ELF-1 (cell line): ENCODE results near the gene OIP5.
"Not testable (repeated sequence)": the region's sequence is repeated elsewhere in the genome, so short reads cannot be mapped to it uniquely, and the experiment has no call there.

Experiments
- DNase-seq: peaks from one replicate; pipeline ENCODE4 v3.0.0-alpha.2; 2016; ENCODE audit warnings: low read depth, low spot score

OIP5 gene

DNA sequence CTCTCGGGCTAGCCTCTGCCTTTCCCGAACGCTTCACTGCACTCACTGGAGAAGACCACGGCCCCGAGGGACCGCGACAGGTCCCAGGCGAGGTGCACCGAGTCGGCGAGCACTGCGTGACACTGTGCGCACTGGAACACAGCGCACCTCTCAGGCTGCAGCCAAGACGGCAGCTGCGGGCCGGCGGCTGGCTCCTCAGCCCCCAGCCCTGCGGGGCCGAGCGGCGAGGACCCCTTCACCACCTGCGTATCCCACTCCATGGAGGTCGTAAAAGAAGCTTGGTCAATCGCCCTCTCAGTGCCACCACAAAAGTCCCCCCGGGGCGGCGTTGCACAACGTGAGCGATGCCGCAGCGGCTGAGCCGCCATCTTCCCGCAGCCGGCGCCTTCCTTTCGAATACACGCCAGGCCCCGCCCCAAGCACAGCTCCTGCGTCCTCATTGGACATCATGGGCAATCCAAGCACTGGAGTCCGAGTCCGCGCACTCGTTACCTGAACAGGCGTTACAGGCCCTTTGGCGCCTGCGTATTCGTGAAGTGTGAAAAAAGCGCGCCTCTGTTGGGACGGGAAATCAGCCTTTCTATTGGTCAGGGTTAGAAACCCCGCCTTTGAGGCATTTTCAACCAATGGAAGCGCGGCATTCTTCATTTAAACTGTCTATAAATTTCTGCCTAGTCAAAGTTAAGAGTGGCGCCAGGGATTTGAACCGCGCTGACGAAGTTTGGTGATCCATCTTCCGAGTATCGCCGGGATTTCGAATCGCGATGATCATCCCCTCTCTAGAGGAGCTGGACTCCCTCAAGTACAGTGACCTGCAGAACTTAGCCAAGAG, at the start of gene OIP5, which contains the start of gene NUSAP1:
Gene OIP5 (minus strand): TSS at position 398 of the 832 bp plus-strand sequence. CDS start 30 bp downstream, at position 368.
Gene NUSAP1 (plus strand): TSS at position 688 of the 832 bp plus-strand sequence. CDS start 77 bp downstream, at position 765.
- peak; percentile 100 for DNase-seq

- no peak for DNase-seq
Observed at GRCh38 chr15:41377978-41378377, 45.6 kb upstream of the OIP5 start.

- DNase-seq: no peak
Observed at GRCh38 chr15:41367418-41367817, 35.0 kb upstream of the OIP5 start.

GRCh38 chr15:41354371-41354770, 22.0 kb upstream of the OIP5 start:
- DNase-seq: no peak

DNA sequence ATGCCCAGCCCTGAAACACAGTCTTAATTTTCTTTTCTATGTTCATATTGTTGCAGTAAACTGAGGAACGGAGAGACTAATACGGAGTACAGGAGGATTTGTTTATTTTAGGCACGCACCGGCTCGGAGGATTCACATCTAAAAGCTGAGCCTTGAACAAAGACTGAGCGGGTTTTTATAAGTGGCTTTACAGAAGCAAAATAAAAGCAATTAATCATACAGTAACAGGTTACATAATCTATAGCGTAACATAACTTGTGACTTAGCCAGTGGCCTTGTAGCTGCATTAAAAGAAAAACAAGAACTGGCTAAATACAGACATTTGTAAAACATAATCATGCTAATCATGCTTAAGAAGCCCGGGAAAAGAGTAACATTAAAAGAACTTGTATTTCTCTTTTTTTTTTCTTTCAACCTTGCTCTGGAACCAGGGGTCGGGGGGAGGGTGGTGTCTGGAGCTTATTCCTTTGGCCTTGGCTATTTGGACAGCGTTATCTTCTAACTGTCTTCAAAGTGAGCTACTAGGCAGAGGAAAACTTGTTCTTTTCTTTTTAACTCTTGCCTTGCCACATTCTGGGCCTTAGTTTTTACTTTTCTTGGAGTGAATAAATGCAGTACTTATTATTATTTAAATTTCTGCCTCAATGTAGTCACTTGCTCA, 17.8 kb upstream of the OIP5 start:
- no peak for DNase-seq

DNA sequence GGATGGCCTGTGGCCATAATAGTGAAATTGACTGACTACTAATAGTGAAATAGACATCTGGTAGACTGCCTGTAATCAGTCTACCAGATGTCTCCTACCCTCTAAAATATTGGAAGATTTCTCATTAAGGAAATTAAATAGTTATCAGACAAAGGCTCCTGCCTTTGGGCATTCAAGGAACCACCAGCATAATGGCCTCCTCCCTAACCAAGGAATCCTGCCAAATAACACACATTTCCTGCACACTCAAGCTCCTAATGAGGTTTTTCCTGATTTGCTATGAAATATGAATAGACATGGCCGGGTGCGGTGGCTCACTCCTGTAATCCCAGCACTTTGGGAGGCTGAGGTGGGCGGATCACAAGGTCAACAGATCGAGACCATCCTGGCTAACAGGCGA, 14.8 kb upstream of the OIP5 start:
- DNase-seq: no peak

DNA sequence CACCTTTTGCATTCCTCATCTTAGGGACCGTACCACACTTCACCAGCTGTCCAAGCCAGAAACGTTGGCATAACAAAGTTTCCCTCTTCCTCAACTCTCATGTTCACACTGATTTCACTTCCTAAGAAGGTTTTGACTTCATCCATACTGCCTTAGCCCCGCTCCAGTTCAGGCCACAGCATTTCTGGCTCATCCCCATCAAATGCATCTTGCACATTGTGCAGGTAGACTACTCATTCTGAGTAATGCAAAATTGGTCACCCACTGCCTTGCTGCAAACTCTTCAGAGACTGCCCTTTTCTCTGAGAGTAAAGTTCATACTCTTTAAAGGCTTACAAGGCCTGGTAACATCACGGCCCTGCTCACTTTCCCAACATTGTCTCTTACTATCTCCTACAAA, 9.1 kb upstream of the OIP5 start:
- no peak for DNase-seq

GRCh38 chr15:41340189-41340695, 7.9 kb upstream of the OIP5 start:
- no peak for DNase-seq

DNA sequence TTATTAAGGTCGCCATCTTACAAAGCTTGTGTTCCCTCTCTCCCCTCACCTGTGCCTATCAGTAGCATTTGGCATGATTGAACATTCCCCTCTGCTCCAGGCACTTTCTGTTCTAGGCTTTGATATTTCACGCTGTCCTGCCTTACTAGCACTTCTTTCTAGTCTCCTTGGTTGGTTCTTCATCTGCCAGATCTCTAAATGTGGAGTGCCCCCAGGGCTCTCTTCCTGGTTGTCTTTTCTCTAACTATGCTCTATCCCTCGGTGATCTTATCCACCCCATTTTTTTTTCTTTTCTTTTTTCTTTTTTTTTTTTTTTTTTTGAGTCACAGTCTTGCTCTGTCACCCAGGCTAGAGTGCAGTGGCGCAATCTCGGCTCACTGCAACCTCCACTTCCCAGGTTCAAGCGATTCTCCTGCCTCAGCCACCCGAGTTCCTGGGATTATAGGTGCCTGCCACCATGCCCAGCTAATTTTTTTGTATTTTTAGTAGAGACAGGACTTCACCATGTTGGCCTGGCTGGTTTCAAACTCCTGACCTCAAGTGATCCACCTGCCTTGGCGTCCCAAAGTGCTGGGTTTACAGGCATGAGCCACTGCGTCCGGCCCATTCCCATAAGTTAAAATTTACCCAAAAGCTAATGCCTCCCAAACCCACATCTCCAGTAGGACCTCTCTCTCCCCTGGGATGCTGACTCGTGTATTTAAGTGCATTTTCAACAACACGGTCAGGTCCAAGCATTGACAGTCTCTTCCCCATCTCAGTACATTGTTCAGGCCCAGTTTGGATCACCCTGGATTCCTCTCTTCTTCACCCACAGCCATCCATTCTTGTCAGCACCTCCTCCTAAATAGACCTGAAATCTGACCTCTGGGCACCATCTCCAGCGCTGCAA, 5.5 kb upstream of the OIP5 start:
- peak; percentile 31 for DNase-seq

DNA sequence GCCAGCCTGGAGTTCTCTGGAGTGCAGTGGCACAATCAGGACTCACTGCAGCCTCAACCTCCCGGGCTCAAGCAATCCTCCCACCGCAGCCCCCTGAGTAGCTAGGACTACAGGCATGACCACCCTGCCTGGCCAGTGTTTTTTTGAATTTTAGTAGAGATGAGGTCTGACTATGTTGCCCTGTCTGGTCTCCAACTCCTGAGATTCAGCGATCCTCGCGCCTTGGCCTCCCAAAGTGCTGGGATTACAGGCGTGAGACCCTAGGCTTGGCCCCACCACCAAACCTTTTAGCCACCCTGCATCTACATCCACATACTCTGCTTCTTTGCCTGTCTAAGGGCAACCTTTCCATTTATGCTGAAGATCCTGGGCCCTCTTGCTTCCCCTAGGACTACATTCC, 4.7 kb upstream of the OIP5 start:
- DNase-seq: no peak

DNA sequence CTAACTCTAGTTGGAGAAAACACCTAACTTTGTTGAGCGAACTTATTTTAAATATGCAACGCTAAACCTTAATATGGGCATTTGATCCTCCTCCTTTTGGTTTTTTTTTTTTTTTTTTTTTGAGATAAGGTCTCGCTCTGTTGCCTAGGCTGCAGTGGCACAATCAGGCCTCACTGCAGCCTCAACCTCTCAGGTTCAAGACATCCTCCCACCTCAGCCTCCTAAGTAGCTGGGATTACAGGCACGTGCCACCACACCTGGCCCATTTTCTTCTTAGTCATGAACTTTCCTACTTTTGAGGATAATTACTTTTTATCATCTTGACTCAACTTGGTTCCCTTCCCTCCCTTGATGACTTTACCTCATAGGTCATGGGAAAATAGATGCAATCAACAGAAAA, 4.2 kb upstream of the OIP5 start:
- no peak for DNase-seq

DNA sequence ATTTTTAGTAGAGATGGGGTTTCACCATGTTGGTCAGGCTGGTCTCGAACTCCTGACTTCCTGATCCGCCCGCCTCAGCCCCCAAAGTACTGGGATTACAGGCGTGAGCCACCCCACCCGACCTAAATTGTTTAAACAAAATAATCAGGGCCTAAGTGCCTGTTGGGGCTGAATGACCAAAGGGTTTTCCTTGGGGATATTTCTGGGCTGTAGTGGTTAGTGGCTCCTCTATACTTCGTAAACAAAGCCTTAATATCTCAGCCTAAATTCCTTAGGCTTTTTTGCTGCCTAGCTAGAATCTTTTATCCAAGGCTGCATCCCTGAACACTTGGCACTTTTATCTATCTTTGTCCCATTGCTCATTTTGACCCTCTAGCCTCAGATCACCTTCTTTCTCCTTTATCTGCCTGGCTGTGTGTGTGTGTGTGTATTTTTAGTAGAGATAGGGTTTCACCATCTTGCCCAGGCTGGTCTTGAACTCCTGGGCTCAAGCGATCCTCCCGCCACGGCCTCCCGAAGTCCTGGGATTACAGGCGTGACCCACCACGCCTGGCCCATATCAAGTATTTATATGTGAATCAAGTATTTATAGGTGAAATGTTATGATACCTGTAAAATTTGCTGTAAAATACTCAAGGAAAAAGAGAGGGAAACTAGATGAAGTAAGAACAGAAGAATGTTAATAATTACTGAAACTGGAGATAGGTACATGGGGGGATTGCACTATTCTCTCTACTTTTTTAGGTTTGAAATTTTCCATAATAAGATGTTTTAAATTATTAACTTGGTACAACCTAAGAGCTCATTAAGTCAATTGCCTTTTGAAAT, 2.1 kb upstream of the OIP5 start:
- DNase-seq: peak; percentile 34

DNA sequence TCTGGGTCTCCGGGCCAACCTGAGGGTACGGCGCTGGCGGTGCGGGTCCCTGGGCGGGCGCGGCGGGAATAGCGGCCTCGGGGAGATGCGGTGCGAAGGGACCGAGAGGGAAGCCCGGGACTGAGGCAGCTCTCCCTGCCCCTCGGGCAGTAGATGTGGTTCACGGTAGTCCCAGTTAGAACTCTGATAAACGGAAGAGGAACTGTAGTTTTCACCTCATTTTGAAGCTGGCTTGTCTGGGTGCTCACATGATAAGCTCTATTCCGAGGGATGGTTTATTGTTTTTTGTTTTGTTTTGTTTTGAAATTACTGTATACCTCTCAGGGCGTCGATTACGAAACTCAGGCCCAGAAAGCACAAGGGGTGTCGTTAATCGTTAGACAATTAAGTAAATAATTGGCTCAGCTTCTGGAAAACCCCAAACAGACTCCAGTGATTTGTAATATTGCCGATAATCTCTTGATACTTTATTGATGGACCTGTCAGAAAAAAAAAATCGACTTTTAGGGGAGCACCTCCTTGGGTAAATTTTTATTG, 703 bp upstream of the OIP5 start:
- no peak for DNase-seq

DNA sequence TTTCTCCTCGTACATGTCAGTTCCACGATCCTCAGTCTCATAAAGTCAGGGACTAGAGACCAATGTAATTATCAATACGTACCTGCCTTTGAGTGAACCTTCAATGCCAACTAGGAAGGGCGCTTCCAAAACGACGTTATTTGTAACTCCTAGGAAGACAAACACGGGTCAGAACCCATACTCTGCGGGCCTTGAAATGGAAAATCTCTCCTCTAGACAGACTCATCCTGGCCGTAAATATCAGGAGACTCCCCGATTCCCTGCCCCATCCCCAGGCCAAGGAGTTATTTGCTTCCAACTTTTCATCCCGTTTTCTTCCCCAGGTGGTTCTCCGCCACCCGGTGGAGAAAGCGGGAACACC, 578 bp downstream of the OIP5 start:
- no peak for DNase-seq

- peak; percentile 27 for DNase-seq
Observed at GRCh38 chr15:41331281-41331680, 1.1 kb downstream of the OIP5 start.

DNA sequence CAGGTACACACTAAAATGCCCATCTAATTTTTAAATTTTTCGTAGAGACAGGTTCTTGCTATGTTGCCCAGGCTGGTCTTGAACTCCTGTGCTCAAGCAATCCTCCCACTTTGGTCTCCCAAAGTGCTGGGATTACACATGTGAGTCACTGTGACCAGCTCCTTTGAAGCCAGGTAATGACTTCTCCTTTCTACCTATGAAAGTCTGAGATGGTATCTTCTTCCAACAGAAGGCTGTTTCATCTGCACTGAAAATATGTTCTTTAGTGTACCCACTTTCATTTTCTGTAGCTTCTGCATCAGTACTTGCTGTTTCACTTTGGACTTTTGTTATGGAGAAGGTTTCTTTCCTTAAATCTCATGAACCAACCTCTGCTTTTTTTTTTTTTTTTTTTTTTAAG, 8.8 kb downstream of the OIP5 start:
- DNase-seq: no peak

- not testable (repeated sequence) for DNase-seq
Observed at GRCh38 chr15:41320805-41321330, 11.5 kb downstream of the OIP5 start.

DNA sequence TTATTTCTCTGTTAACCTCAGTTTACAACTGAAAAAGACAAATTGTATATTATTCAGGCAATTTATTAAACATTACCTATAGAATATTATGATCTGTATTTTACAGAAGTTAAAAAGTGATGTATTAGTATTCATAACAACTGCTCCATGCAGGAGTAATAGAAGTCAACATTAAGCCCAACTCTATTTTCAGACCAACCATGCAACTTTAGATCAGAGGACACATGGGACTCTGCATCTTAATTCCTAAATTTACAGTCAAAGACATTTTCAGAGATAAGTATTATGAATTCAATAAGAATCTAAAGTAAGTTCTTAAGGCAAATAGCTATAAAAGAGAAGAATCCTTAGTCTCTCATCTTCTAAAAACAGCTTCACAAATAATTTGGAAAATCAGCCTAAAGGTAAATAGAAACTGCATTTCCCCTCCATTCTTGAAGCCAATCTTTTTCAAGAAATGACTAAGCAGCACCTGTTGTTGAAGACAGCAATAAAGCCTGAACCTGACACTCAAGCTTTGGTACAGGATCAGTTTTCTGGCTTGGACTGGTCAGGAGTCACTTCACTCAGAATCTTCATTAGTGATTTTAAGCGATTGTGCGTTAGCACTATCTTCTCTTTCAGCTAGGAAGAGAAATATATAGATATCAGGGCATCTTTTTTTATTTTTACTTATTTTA, 23.0 kb downstream of the OIP5 start:
- no peak for DNase-seq

GRCh38 chr15:41307679-41308078, 24.7 kb downstream of the OIP5 start:
- DNase-seq: no peak
